ENCODE measurements around the gene SEMA4B. TPM values are rescaled to one million over a fixed set of nuclear protein-coding genes. Genes with fewer than 3 reads are reported as not detected.

The SEMA4B gene
- total and polyA plus RNA-seq, 9 of the 15 experiments (the other 6 are each of a cell fraction or from before 2014, with no cell fraction given): 1.3 to 33.6 (median 11.0) TPM

GRCh38 chr15:90265271-90266060, 64.3 kb downstream of the SEMA4B start, which contains the start of gene NGRN (continued):
- TF ChIP-seq ZHX1 (conservative IDR thresholded peaks at IDR 0.05; ENCODE audit: low read length): 0 out of 2 replicates have a peak, but pooled peaks have one; percentile 22
- no peak for TF ChIP-seq ZFPM2 (CRISPR knock-in tag; IDR thresholded peaks at IDR 0.05)
- TF ChIP-seq PRDM10 (IDR thresholded peaks at IDR 0.05; ENCODE audit: partially characterized antibody): peak; percentile 75
- TF ChIP-seq ELF2 (CRISPR knock-in tag; IDR thresholded peaks at IDR 0.05): peak; percentile 73; the same call in 1 of the 2 replicates
- no peak for TF ChIP-seq RFX7 (CRISPR knock-in tag; IDR thresholded peaks at IDR 0.05)
- peak; percentile 38 to 60; a peak in 2 of 4 replicates for TF ChIP-seq FOXK2 (conservative IDR thresholded peaks at IDR 0.05 in 1 of 2, IDR thresholded peaks at IDR 0.05 in 1 of 2; ENCODE audit: low read depth in 2 of 2)
- no peak for TF ChIP-seq ZNF764 (CRISPR knock-in tag; IDR thresholded peaks at IDR 0.05; ENCODE audit: low read depth)
- peak; percentile 40 to 88; a peak in 2 of 4 replicates for TF ChIP-seq SIN3A (IDR thresholded peaks at IDR 0.05; ENCODE audit: borderline replicate concordance in 2 of 2, control insufficient read depth in 1 of 2, low read depth in 2 of 2, low read length in 2 of 2)
- TF ChIP-seq CXXC5 (CRISPR knock-in tag; IDR thresholded peaks at IDR 0.05): peak; percentile 76
- TF ChIP-seq U2AF2 (optimal IDR thresholded peaks at IDR 0.05; ENCODE audit: low read depth, low read length): no peak
- peak in 1 of 2 experiments; percentile 93; a peak in 2 of 4 replicates for TF ChIP-seq HDAC1 (IDR thresholded peaks at IDR 0.05)
- TF ChIP-seq KAT7 (CRISPR knock-in tag; IDR thresholded peaks at IDR 0.05; ENCODE audit: borderline replicate concordance): peak; percentile 70
- peak; percentile 98 for TF ChIP-seq POLR2A (conservative IDR thresholded peaks at IDR 0.05)
- peak; percentile 40; the same call in 1 of the 2 replicates for TF ChIP-seq ETS1 (conservative IDR thresholded peaks at IDR 0.05; ENCODE audit: control insufficient read depth, low read depth, low read length)
- peak; percentile 87 for TF ChIP-seq E2F6 (IDR thresholded peaks at IDR 0.05; ENCODE audit: borderline replicate concordance in 1 of 2, extremely low read depth in 1 of 2, insufficient read depth in 1 of 2, insufficient read length in 1 of 2, low read depth in 1 of 2, low read length in 1 of 2, poor library complexity in 1 of 2, severe bottlenecking in 1 of 2)
- TF ChIP-seq PRMT5 (CRISPR knock-in tag; IDR thresholded peaks at IDR 0.05): no peak
- peak; percentile 38 for TF ChIP-seq NEUROD1 (IDR thresholded peaks at IDR 0.05; ENCODE audit: borderline replicate concordance, low read depth, low read length, partially characterized antibody)
